Body of pancreas (tissue), 4 donors: Measurements from ENCODE around the gene KLF16.

Experiments used
- CTCF ChIP-seq, 7 experiments: fragments of 450-650 bp in 4 of 7; fragments of 200-600 bp in 3 of 7; sonication (generic) in 3 of 7; IDR thresholded peaks; one replicate each; pipeline ENCODE4 v1.5.1; 2016 to 2019; ENCODE audit warnings: antibody characterized with exemption in 7 of 7
- POLR2A ChIP-seq, 3 donors: fragments of 450-650 bp; IDR thresholded peaks; one replicate each; pipeline ENCODE4 v1.6.1; 2016; ENCODE audit warnings: antibody characterized with exemption in 3 of 3, mild to moderate bottlenecking in 2 of 3

GRCh38 chr19:1874554-1875185 lies 11.3 kb upstream of the KLF16 start:
- TF ChIP-seq CTCF (IDR thresholded peaks at IDR 0.05) (no peak), POLR2A (IDR thresholded peaks at IDR 0.05) (no peak)
